Heart left ventricle (tissue), 16 donors: ENCODE data around the gene FUBP3. TPM values are rescaled to one million over a fixed set of nuclear protein-coding genes. Genes with fewer than 3 reads are reported as not detected.

ENCODE experiments used
- ATAC-seq, 4 donors: fragments of 200-7000 bp; cut with Tn5 transposase; one replicate each; pipeline ENCODE4 v1.9.1; 2020 to 2022; ENCODE audit warnings: moderate library complexity in 4 of 4, mild to moderate bottlenecking in 3 of 4, moderate number of reproducible peaks in 1 of 4
- DNase-seq, 5 donors: peaks; one replicate each; pipeline ENCODE4 v3.0.0-alpha.2; 2020
- H3K27ac ChIP-seq, 12 donors: fragments of 200-600 bp; sonication (generic) in 4 of 12; one replicate each; pipeline versions ENCODE4 v1.5.0 to v1.8.0; 2016 to 2022; ENCODE audit warnings: mild to moderate bottlenecking in 2 of 12
- H3K27me3 ChIP-seq, 9 donors: fragments of 200-600 bp; sonication (generic) in 2 of 9; one replicate each; pipeline versions ENCODE4 v1.5.1 to v1.8.0; 2016 to 2022; ENCODE audit warnings: mild to moderate bottlenecking in 3 of 9
- H3K36me3 ChIP-seq, 9 donors: fragments of 200-600 bp; sonication (generic) in 2 of 9; one replicate each; pipeline versions ENCODE4 v1.5.0 to v1.8.0; 2018 to 2022; ENCODE audit warnings: mild to moderate bottlenecking in 2 of 9
- H3K4me1 ChIP-seq, 12 donors: fragments of 200-600 bp; sonication (generic) in 4 of 12; one replicate each; pipeline versions ENCODE4 v1.5.0 to v1.8.0; 2016 to 2022; ENCODE audit warnings: mild to moderate bottlenecking in 3 of 12
- H3K4me3 ChIP-seq, 12 donors: fragments of 200-600 bp; sonication (generic) in 4 of 12; one replicate each; pipeline versions ENCODE4 v1.5.0 to v1.8.0; 2017 to 2022; ENCODE audit warnings: mild to moderate bottlenecking in 9 of 12, moderate library complexity in 4 of 12
- H3K9me3 ChIP-seq, 12 donors: fragments of 200-600 bp; sonication (generic) in 4 of 12; one replicate each; pipeline versions ENCODE4 v1.5.0 to v1.8.0; 2016 to 2022; ENCODE audit warnings: mild to moderate bottlenecking in 1 of 12
- CTCF ChIP-seq, 12 donors: fragments of 200-600 bp; sonication (generic) in 4 of 12; IDR thresholded peaks; one replicate each; pipeline versions ENCODE4 v1.5.0 to v1.8.0; 2018 to 2022; ENCODE audit warnings: antibody characterized with exemption in 12 of 12, mild to moderate bottlenecking in 5 of 12
- POLR2A ChIP-seq, 2 donors: fragments of 450-650 bp; IDR thresholded peaks; one replicate each; pipeline ENCODE4 v1.6.1; 2017; ENCODE audit warnings: antibody characterized with exemption in 2 of 2, mild to moderate bottlenecking in 2 of 2, moderate library complexity in 2 of 2
- WGBS, 4 donors: extraction: QIAGEN DNeasy Blood & Tissue Kit in 2 of 4; methylation state at CpG; one replicate each; pipeline versions ENCODE4 v1.1.5 to v1.1.7; 2013 to 2018; 5-methylcytosine and 5-hydroxymethylcytosine counted together
- intact Hi-C, 10 donors: fragments of 100-400 bp; cut with DNase I; formaldehyde crosslinking; loops; one replicate each; pipeline versions ENCODE4 v1.11.1 to v1.14.2; 2022
- polyA plus RNA-seq, 2 donors: library from polyadenylated mRNA; stranded (reverse); fragments of 200-250 nt; gene quantifications; one replicate each; pipeline ENCODE4 v1.2.3, GENCODE V29; 2013
- total RNA-seq, 9 donors: library from RNA; depleted of rRNA in 2 of 9; stranded (reverse); fragments of >200 nt in 2 of 9; fragmentation: NEBNext Ultra II Directional in 3 of 9; extraction: Animal tissue kit (Norgen Biotek cat#: 25700) in 3 of 9; gene quantifications; one replicate each; pipeline versions ENCODE4 v1.1.0 to v1.2.4, GENCODE V29; 2016 to 2023
- donor health status: ischemic (EF 13 %, LVEDD 7.1; RV severe dilation, severe dysfunction).
- donor health status: healthy with polysubstance abuse.
- donor health status: DM: no; HTN: yes; CAD: no.
- donor health status: DM: no; HTN: no; CAD: no.
- donor health status: ischemic (EF 25% LVEDD 6.9; RV normal size, moderate dysfunction).
- donor health status: ischemic (EF 25% LVEDD 5.7; RV mildly dilated, moderate dysfunction).
- donor health status: healthy.
- donor health status: DM: yes; HTN: yes; CAD: no.
- donor health status: ischemic (EF 35%, LVEDD 5.7; RV mildly dilated, moderate dysfunction).
- donor health status: nonischemic (EF 11% LVEDD 7.7; RV severe dilation, severe dysfunction).
- donor health status: DM: yes; HTN: yes; CAD: no.
- donor health status: PGD.
- donor health status: ischemic (EF 29% LVEDD 5.4; RV normal size, mild dysfunction).
- donor health status: nonischemic (EF 23%, LVEDD 6.1; RV moderate dilation, normal function).

FUBP3 gene
- total and polyA plus RNA-seq, 11 donors = 14.4 to 39.5 (median 24.8) TPM

DNA sequence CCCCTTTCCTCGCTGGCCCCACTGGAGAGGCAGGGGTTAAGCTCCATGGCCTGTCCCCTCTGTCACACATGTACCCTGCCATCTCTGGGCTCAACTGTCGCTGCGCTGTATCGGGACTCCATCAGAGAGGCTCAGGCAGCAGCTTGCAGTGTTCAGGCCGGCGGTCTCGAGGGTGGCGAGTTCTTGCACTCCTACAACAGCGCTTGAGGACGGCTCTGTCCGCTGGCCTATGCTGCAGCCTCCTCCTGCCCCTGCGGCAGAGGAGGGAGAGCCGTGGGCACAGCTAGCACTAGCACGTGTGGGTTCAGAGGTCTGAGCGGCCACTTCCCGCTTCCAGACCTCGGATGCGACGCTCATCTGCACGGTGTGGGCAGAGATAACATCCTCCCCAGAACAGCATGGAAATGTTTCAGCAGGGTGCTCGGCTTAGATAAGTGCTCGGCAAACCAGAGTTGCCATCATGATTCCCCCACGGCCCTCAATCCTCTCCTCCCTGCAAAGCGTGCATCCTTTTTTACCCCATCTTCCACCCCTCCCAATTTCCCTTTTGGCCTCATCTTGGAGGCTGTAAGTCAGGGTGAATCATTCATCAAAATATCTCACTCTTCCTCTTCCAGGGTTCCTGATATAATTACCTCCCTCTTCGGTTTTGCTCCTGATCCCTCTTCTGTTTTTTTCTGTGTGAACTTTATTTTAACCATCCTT, 41.9 kb upstream of the FUBP3 start:
- no peak overlapping the region for H3K27ac ChIP-seq
- 15 to 30% (median 25%) methylated on average over 25 of the region's 25 CpGs for WGBS, 4 donors
- no peak overlapping the region for H3K4me3 ChIP-seq
- TF ChIP-seq CTCF (IDR thresholded peaks at IDR 0.05) (no peak), POLR2A (IDR thresholded peaks at IDR 0.05) (no peak)
- no peaks in the 10 kb centered on the region for H3K9me3 ChIP-seq
- peaks cover 0 to 58% (median 18%) of the 10 kb centered on the region in 9 donors for H3K27me3 ChIP-seq
- DNase-seq = no peak
- H3K4me1 ChIP-seq = peaks cover 0 to 15% (median 0%) of the 10 kb centered on the region in 12 donors
- no peaks in the 10 kb centered on the region for H3K36me3 ChIP-seq
- intact Hi-C loops = no loop called here
- ATAC-seq = peak in 1 of 4 donors; percentile 7

- Histone ChIP-seq H3K9me3 (no peaks in the 10 kb centered on the region), H3K4me1 (peaks cover 0 to 15% (median 0%) of the 10 kb centered on the region in 12 donors), H3K27ac (no peak overlapping the region), H3K36me3 (no peaks in the 10 kb centered on the region), H3K27me3 (peaks cover 0 to 55% (median 18%) of the 10 kb centered on the region in 9 donors), H3K4me3 (no peak overlapping the region)
- DNase-seq (peak in 1 of 5 donors; percentile 45), ATAC-seq (no peak)
- intact Hi-C loops = no loop called here
- WGBS, 4 donors = 75 to 81% (median 76%) methylated on average over 11 of the region's 11 CpGs
- TF ChIP-seq CTCF (IDR thresholded peaks at IDR 0.05) (no peak), POLR2A (IDR thresholded peaks at IDR 0.05) (no peak)
Measured at GRCh38 chr9:130539420-130540223, 39.8 kb upstream of the FUBP3 start.

DNA sequence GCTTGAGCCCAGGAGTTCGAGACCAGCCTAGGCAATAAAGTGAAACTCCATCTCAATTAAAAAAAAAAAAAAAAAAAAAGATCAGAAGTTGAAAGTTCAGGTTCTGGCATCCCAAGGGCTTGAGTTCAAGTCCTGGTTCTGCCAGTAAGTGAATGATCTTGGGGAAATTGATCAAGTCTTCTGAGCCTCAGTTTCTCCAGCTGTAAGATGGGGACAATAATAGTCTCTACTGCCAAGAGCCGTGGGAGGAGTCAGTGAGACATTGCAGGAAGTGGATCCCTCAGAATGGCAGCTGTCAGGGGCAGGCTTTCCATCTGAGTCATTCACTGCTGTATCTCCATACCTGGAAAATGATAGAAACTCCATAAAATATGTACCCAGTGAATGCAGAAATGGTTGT, 37.8 kb upstream of the FUBP3 start:
- WGBS, 4 donors = 71 to 80% (median 75%) methylated on average over 2 of the region's 2 CpGs
- no peaks in the 10 kb centered on the region for H3K36me3 ChIP-seq
- H3K27ac ChIP-seq = no peak overlapping the region
- TF ChIP-seq POLR2A (IDR thresholded peaks at IDR 0.05) = no peak
- no peak for TF ChIP-seq CTCF (IDR thresholded peaks at IDR 0.05)
- no peaks in the 10 kb centered on the region for H3K9me3 ChIP-seq
- intact Hi-C loops = no loop called here
- ATAC-seq (no peak), DNase-seq (no peak)
- H3K4me3 ChIP-seq = no peak overlapping the region
- H3K4me1 ChIP-seq = peaks cover 0 to 8% (median 0%) of the 10 kb centered on the region in 12 donors
- H3K27me3 ChIP-seq = peaks cover 0 to 48% (median 10%) of the 10 kb centered on the region in 9 donors

- no peaks in the 10 kb centered on the region for H3K36me3 ChIP-seq
- peaks cover 0 to 8% (median 0%) of the 10 kb centered on the region in 12 donors for H3K4me1 ChIP-seq
- H3K9me3 ChIP-seq = no peaks in the 10 kb centered on the region
- peaks cover 0 to 43% (median 10%) of the 10 kb centered on the region in 9 donors for H3K27me3 ChIP-seq
- no peak overlapping the region for H3K4me3 ChIP-seq
- ATAC-seq (no peak), DNase-seq (no peak)
- intact Hi-C loops = no loop called here
- WGBS, 4 donors = 70 to 91% (median 77%) methylated on average over 5 of the region's 5 CpGs
- no peak overlapping the region for H3K27ac ChIP-seq
- TF ChIP-seq POLR2A (IDR thresholded peaks at IDR 0.05) = no peak
- TF ChIP-seq CTCF (IDR thresholded peaks at IDR 0.05) = no peak
Measured at GRCh38 chr9:130542038-130542437, 37.3 kb upstream of the FUBP3 start.
